ENCODE results near the gene FAM110D. TPM values are rescaled to one million over a fixed set of nuclear protein-coding genes. Genes with fewer than 3 reads are reported as not detected.
A peak's percentile ranks its signal among the peaks of the same experiment; 100 is the strongest.

The FAM110D gene
- total RNA-seq, 2 donors from 2014 or later = 0.38 to 1.1 TPM

DNA sequence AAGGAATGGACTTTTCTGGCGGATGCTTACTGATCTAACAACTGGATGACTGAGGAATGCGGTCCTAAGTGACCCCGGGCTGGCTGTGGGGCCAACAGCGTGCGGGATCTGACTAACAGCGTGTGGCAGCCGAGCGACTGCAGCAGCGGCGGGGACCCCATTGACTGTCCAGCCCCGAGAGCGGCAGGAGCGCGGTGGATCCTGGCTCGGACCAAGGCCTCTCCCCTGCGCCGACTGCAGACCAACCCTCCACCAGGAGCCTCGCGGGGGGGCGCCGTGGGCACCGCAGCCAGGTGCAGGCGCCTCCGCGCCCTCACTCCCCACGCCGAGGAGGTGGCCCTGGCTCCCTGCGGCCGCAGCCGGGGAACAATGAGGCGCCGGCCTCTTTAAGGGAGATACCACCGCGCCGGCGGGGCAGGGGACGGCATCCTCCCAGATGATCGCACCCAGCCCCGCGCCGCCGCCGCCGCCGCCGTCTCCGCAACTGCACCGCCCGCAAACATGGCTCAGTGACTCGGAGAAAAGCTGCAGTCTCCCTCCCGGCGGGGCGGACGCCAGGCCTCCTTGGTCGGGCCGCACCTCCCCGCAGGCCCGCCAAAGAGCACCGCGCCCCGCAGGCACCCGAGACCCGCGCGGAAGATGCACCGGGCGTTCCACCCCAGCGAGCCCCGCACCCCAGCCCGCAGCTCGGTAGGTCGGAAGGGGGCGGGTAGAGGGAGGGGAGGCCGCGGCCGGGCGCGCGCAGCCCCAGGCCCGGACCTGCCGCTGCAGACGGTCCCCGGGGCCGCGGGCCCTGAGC, 47.9 kb upstream of the FAM110D start:
- TF ChIP-seq, protein P1, sequence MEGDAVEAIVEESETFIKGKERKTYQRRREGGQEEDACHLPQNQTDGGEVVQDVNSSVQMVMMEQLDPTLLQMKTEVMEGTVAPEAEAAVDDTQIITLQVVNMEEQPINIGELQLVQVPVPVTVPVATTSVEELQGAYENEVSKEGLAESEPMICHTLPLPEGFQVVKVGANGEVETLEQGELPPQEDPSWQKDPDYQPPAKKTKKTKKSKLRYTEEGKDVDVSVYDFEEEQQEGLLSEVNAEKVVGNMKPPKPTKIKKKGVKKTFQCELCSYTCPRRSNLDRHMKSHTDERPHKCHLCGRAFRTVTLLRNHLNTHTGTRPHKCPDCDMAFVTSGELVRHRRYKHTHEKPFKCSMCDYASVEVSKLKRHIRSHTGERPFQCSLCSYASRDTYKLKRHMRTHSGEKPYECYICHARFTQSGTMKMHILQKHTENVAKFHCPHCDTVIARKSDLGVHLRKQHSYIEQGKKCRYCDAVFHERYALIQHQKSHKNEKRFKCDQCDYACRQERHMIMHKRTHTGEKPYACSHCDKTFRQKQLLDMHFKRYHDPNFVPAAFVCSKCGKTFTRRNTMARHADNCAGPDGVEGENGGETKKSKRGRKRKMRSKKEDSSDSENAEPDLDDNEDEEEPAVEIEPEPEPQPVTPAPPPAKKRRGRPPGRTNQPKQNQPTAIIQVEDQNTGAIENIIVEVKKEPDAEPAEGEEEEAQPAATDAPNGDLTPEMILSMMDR (conservative IDR thresholded peaks at IDR 0.05) = no peak
- Histone ChIP-seq H3K27me3 (ENCODE audit: control insufficient read depth, insufficient read depth, low read length, poor library complexity, severe bottlenecking) (no peaks in the 10 kb centered on the region), H3K36me3 (ENCODE audit: control insufficient read depth, insufficient read depth, low read length) (peaks cover 11% of the 10 kb centered on the region), H3K4me3 (ENCODE audit: low read length) (peak overlapping the region; percentile 86), H3K4me1 (ENCODE audit: control insufficient read depth, insufficient read depth, low read length) (peaks cover 4% of the 10 kb centered on the region), H3K9ac (ENCODE audit: extremely low read depth, low read length, poor library complexity, severe bottlenecking) (peak overlapping the region; percentile 68), H3K27ac (ENCODE audit: low read depth, low read length) (peak overlapping the region; percentile 95), H3K9me3 (ENCODE audit: control insufficient read depth, low read length) (no peaks in the 10 kb centered on the region)
- peak; percentile 91 for DNase-seq
- WGBS, 2 experiments (ENCODE audit: insufficient coverage in 1 of 2, insufficient read length in 1 of 2) = 0 to 2% methylated on average over 26 to 85 of the region's 85 CpGs
- peaks cover 11% of the 10 kb centered on the region for H3K4me1 Mint-ChIP-seq
- peak overlapping the region; percentile 70 for H3K4me3 Mint-ChIP-seq
- no peaks in the 10 kb centered on the region for H3K9me3 Mint-ChIP-seq
- H3K27ac Mint-ChIP-seq = peak overlapping the region; percentile 75
- H3K27me3 Mint-ChIP-seq (ENCODE audit: insufficient read depth) = peaks cover 14% of the 10 kb centered on the region
- peaks cover 12% of the 10 kb centered on the region for H3K36me3 Mint-ChIP-seq (ENCODE audit: low read depth)

- Histone ChIP-seq H3K9me3 (ENCODE audit: control insufficient read depth, low read length) (no peaks in the 10 kb centered on the region), H3K36me3 (ENCODE audit: control insufficient read depth, insufficient read depth, low read length) (peaks cover 11% of the 10 kb centered on the region), H3K27ac (ENCODE audit: low read depth, low read length) (peak within 1 kb of the TSS; percentile 95), H3K4me1 (ENCODE audit: control insufficient read depth, insufficient read depth, low read length) (peaks cover 4% of the 10 kb centered on the region), H3K4me3 (ENCODE audit: low read length) (peak within 1 kb of the TSS; percentile 86), H3K27me3 (ENCODE audit: control insufficient read depth, insufficient read depth, low read length, poor library complexity, severe bottlenecking) (no peaks in the 10 kb centered on the region), H3K9ac (ENCODE audit: extremely low read depth, low read length, poor library complexity, severe bottlenecking) (peak within 1 kb of the TSS; percentile 68)
- Mint-ChIP-seq H3K27ac (peak within 1 kb of the TSS; percentile 98), H3K4me1 (peaks cover 11% of the 10 kb centered on the region), H3K9me3 (no peaks in the 10 kb centered on the region), H3K36me3 (ENCODE audit: low read depth) (peaks cover 17% of the 10 kb centered on the region), H3K4me3 (peak within 1 kb of the TSS; percentile 70), H3K27me3 (ENCODE audit: insufficient read depth) (peaks cover 14% of the 10 kb centered on the region)
- TF ChIP-seq, protein P1 (conservative IDR thresholded peaks at IDR 0.05) = no peak
- WGBS, 2 experiments (ENCODE audit: insufficient coverage in 1 of 2, insufficient read length in 1 of 2) = 0% methylated on average over 41 to 96 of the region's 96 CpGs
- peak; percentile 96 for DNase-seq
Measured at GRCh38 chr1:26111530-26112406, 47.1 kb upstream of the FAM110D start, which contains the start of gene PDIK1L. PDIK1L (plus strand) TSS chr1:26111824; CDS start chr1:26114309, 2,485 bp downstream.

DNA sequence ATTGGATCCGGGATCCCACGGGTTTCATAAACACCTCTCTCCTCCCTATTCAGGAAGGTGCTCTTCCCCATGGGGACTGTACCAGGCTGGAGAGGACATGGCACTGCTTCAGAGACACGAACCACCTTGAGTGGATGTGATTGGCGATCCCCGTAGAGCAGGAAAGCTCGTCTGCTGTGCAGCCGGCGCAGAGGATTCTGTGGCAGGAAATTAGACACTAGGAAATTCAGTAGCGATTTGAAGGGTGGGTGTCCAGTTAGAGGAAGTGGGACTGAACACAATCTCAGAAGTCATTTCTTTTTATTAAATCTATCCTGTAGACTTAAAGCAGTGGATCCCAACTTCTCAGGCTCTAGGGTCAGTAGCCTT, 46.5 kb upstream of the FAM110D start:
- Histone ChIP-seq H3K9ac (ENCODE audit: extremely low read depth, low read length, poor library complexity, severe bottlenecking) (peak overlapping the region; percentile 68), H3K27me3 (ENCODE audit: control insufficient read depth, insufficient read depth, low read length, poor library complexity, severe bottlenecking) (no peaks in the 10 kb centered on the region), H3K9me3 (ENCODE audit: control insufficient read depth, low read length) (no peaks in the 10 kb centered on the region), H3K4me3 (ENCODE audit: low read length) (peak overlapping the region; percentile 86), H3K36me3 (ENCODE audit: control insufficient read depth, insufficient read depth, low read length) (peaks cover 11% of the 10 kb centered on the region), H3K27ac (ENCODE audit: low read depth, low read length) (peak overlapping the region; percentile 95), H3K4me1 (ENCODE audit: control insufficient read depth, insufficient read depth, low read length) (peaks cover 4% of the 10 kb centered on the region)
- peak overlapping the region; percentile 70 for H3K4me3 Mint-ChIP-seq
- WGBS, 2 experiments (ENCODE audit: insufficient coverage in 1 of 2, insufficient read length in 1 of 2) = 8 to 16% methylated on average over 5 to 9 of the region's 9 CpGs
- DNase-seq = no peak
- no peaks in the 10 kb centered on the region for H3K9me3 Mint-ChIP-seq
- H3K36me3 Mint-ChIP-seq (ENCODE audit: low read depth) = peaks cover 21% of the 10 kb centered on the region
- TF ChIP-seq, protein P1 (conservative IDR thresholded peaks at IDR 0.05) = no peak
- H3K27me3 Mint-ChIP-seq (ENCODE audit: insufficient read depth) = peaks cover 14% of the 10 kb centered on the region
- H3K27ac Mint-ChIP-seq = peak overlapping the region; percentile 92
- peaks cover 11% of the 10 kb centered on the region for H3K4me1 Mint-ChIP-seq
